IMR-90 (cell line): ENCODE measurements around the gene TRAPPC5. TPM values are rescaled to one million over a fixed set of nuclear protein-coding genes. Genes with fewer than 3 reads are reported as not detected.

Experiments
- ATAC-seq: fragments of 200-7000 bp; cut with Tn5 transposase; 2 replicates; pipeline ENCODE4 v1.9.1; 2020; ENCODE audit warnings: low read depth, mild to moderate bottlenecking, moderate library complexity
- BruUV-seq: library from RNA; stranded (reverse); fragments of 400-500 nt; replicated peaks from 2 replicates; lab custom pipeline; 2021; lab: Mats Ljungman, UMichigan
- CTCF ChIA-PET: fragments of 300-600 bp; formaldehyde crosslinking; extraction: SDS; loops from one replicate; lab custom pipeline; 2021; ENCODE audit warnings: antibody characterized with exemption; lab: Yijun Ruan, JAX
- POLR2A ChIA-PET: fragments of 300-600 bp; sonication (Branson Sonifier 250); formaldehyde crosslinking; loops from one replicate; lab custom pipeline; 2022; ENCODE audit warnings: antibody characterized with exemption; ENCODE audit not compliant: unreplicated experiment; lab: Charles Lee
- DNase-seq: peaks from one replicate; pipeline ENCODE4 v3.0.0; 2013
- H2AFZ ChIP-seq: replicated peaks from 2 replicates; pipeline ENCODE3; 2013; ENCODE audit warnings: low read length, mild to moderate bottlenecking; ENCODE audit not compliant: poor library complexity
- H2AK5ac ChIP-seq: 2 replicates; pipeline ENCODE4 v1.6.1; 2013; ENCODE audit warnings: low read depth, low read length, inconsistent platforms
- H2AK9ac ChIP-seq: replicated peaks from 2 replicates; pipeline ENCODE3; 2013; ENCODE audit warnings: mild to moderate bottlenecking, low read depth, low read length, moderate library complexity; ENCODE audit not compliant: poor library complexity
- H2BK120ac ChIP-seq: 2 replicates; pipeline ENCODE4 v1.6.1; 2013; ENCODE audit warnings: low read depth, low read length, inconsistent platforms
- H2BK15ac ChIP-seq: 3 replicates; pipeline ENCODE4 v1.6.1; 2013; ENCODE audit warnings: low read depth, low read length, inconsistent platforms
- H2BK20ac ChIP-seq: 2 replicates; pipeline ENCODE4 v1.6.1; 2013; ENCODE audit warnings: low read depth, mild to moderate bottlenecking, inconsistent platforms, low read length, moderate library complexity
- H2BK5ac ChIP-seq: 2 replicates; pipeline ENCODE4 v1.6.1; 2013; ENCODE audit warnings: mild to moderate bottlenecking, low read depth, low read length, inconsistent platforms; ENCODE audit not compliant: poor library complexity, severe bottlenecking
- H3K14ac ChIP-seq: replicated peaks from 2 replicates; pipeline ENCODE4 v1.6.1; 2013; ENCODE audit warnings: low read depth, low read length, inconsistent platforms
- H3K18ac ChIP-seq: 2 replicates; pipeline ENCODE4 v1.6.1; 2013; ENCODE audit warnings: low read depth, low read length, control low read depth
- H3K23ac ChIP-seq: 2 replicates; pipeline ENCODE4 v1.6.1; 2013; ENCODE audit warnings: low read depth, low read length, inconsistent platforms
- H3K27ac ChIP-seq: 2 replicates; pipeline ENCODE4 v1.5.1; 2013; ENCODE audit warnings: mild to moderate bottlenecking, control low read depth, low read length; ENCODE audit not compliant: insufficient read depth
- H3K27me3 ChIP-seq: 2 replicates; pipeline ENCODE4 v1.6.1; 2013; ENCODE audit warnings: low read length; ENCODE audit not compliant: control insufficient read depth, insufficient read depth
- H3K36me3 ChIP-seq: 2 replicates; pipeline ENCODE4 v1.6.1; 2013; ENCODE audit warnings: low read length, mixed read lengths; ENCODE audit not compliant: control insufficient read depth, insufficient read depth
- H3K4ac ChIP-seq: 2 replicates; pipeline ENCODE4 v1.6.1; 2013; ENCODE audit warnings: low read depth, low read length, inconsistent platforms
- H3K4me1 ChIP-seq: 2 replicates; pipeline ENCODE4 v1.6.1; 2013; ENCODE audit warnings: low read length, mixed read lengths; ENCODE audit not compliant: control insufficient read depth, insufficient read depth
- H3K4me2 ChIP-seq: 2 replicates; pipeline ENCODE4 v1.6.1; 2013; ENCODE audit warnings: low read depth, mild to moderate bottlenecking, control low read depth, low read length, moderate library complexity
- H3K4me3 ChIP-seq: 2 replicates; pipeline ENCODE4 v1.5.1; 2013; ENCODE audit warnings: low read depth, mild to moderate bottlenecking, control low read depth, low read length, moderate library complexity; ENCODE audit not compliant: insufficient read depth
- H3K56ac ChIP-seq: 2 replicates; pipeline ENCODE4 v1.6.1; 2013; ENCODE audit warnings: low read length, inconsistent platforms; ENCODE audit not compliant: insufficient read depth; ENCODE audit errors: extremely low read depth
- H3K79me1 ChIP-seq, 2 experiments: 2 replicates each; pipeline ENCODE4 v1.6.1; 2013; ENCODE audit warnings: low read length in 2 of 2, inconsistent platforms in 1 of 2, low read depth in 1 of 2
- H3K9ac ChIP-seq: 2 replicates; pipeline ENCODE4 v1.6.1; 2013; ENCODE audit warnings: low read depth, low read length, control low read depth
- H3K9me1 ChIP-seq: 2 replicates; pipeline ENCODE4 v1.6.1; 2013; ENCODE audit warnings: low read length, inconsistent platforms; ENCODE audit not compliant: insufficient read depth
- H3K9me3 ChIP-seq: 2 replicates; pipeline ENCODE4 v1.6.1; 2013; ENCODE audit warnings: low read length; ENCODE audit not compliant: control insufficient read depth, insufficient read depth
- H4K20me1 ChIP-seq: 2 replicates; pipeline ENCODE4 v1.6.1; 2013; ENCODE audit warnings: low read length, inconsistent platforms; ENCODE audit not compliant: insufficient read depth
- H4K5ac ChIP-seq: 2 replicates; pipeline ENCODE4 v1.6.1; 2013; ENCODE audit warnings: mild to moderate bottlenecking, low read depth, low read length, control low read depth
- H4K8ac ChIP-seq, 2 experiments: 2 replicates each; pipeline ENCODE4 v1.6.1; 2013; ENCODE audit warnings: low read depth in 2 of 2, low read length in 2 of 2, control low read depth in 1 of 2, inconsistent platforms in 1 of 2
- H4K91ac ChIP-seq: 2 replicates; pipeline ENCODE4 v1.6.1; 2013; ENCODE audit warnings: low read depth, low read length, inconsistent platforms; ENCODE audit not compliant: insufficient read depth
- CEBPB ChIP-seq: IDR thresholded peaks from 2 replicates; pipeline ENCODE4 v1.6.1; 2012; ENCODE audit warnings: low read depth, low read length, improper control_type of control experiment
- CHD1 ChIP-seq: IDR thresholded peaks from 2 replicates; pipeline ENCODE4 v1.6.1; 2012; ENCODE audit warnings: low read depth, low read length, improper control_type of control experiment
- CTCF ChIP-seq: conservative IDR thresholded peaks from 2 replicates; pipeline ENCODE4 v1.5.1; 2012; ENCODE audit warnings: mild to moderate bottlenecking, low read depth, low read length, improper control_type of control experiment
- ELK1 ChIP-seq: fragments of 150-350 bp; IDR thresholded peaks from 2 replicates; pipeline ENCODE4 v1.6.1; 2016; ENCODE audit warnings: low read depth, mild to moderate bottlenecking, low read length, moderate library complexity, borderline replicate concordance
- FOS ChIP-seq: fragments of 150-350 bp; IDR thresholded peaks from 2 replicates; pipeline ENCODE4 v1.6.1; 2016; ENCODE audit warnings: low read depth, low read length
- MAFK ChIP-seq: IDR thresholded peaks from 2 replicates; pipeline ENCODE4 v1.6.1; 2012; ENCODE audit warnings: low read depth, low read length, improper control_type of control experiment
- MAZ ChIP-seq: IDR thresholded peaks from 2 replicates; pipeline ENCODE4 v1.6.1; 2012; ENCODE audit warnings: low read depth, mild to moderate bottlenecking, low read length, improper control_type of control experiment, moderate library complexity, borderline replicate concordance
- MXI1 ChIP-seq: IDR thresholded peaks from 2 replicates; pipeline ENCODE4 v1.6.1; 2012; ENCODE audit warnings: low read depth, mild to moderate bottlenecking, low read length, moderate library complexity, borderline replicate concordance
- NFE2L2 ChIP-seq: fragments of 150-350 bp; IDR thresholded peaks from 2 replicates; pipeline ENCODE4 v1.6.1; 2016; ENCODE audit warnings: low read depth, mild to moderate bottlenecking, low read length
- POLR2A ChIP-seq: IDR thresholded peaks from 2 replicates; pipeline ENCODE4 v1.6.1; 2012; ENCODE audit warnings: mild to moderate bottlenecking, low read depth, low read length
- RCOR1 ChIP-seq: IDR thresholded peaks from 2 replicates; pipeline ENCODE4 v1.6.1; 2012; ENCODE audit warnings: mild to moderate bottlenecking, low read length, improper control_type of control experiment; ENCODE audit not compliant: insufficient replicate concordance
- RFX5 ChIP-seq: IDR thresholded peaks from 2 replicates; pipeline ENCODE4 v1.8.0; 2012; ENCODE audit warnings: low read depth, mild to moderate bottlenecking, low read length, moderate library complexity
- SMC3 ChIP-seq: fragments of 150-350 bp; IDR thresholded peaks from 2 replicates; pipeline ENCODE4 v1.6.1; 2016; ENCODE audit warnings: low read depth, mild to moderate bottlenecking, antibody characterized with exemption, low read length, moderate library complexity
- USF2 ChIP-seq: fragments of 150-350 bp; IDR thresholded peaks from 2 replicates; pipeline ENCODE4 v1.6.1; 2017; ENCODE audit warnings: mild to moderate bottlenecking, antibody characterized with exemption, low read length, low read depth
- WGBS, 2 experiments: methylation state at CpG; one replicate each; pipeline versions ENCODE4 v1.1.5 to v1.1.7; 2013; ENCODE audit warnings: missing lambda C conversion rate in 2 of 2; ENCODE audit not compliant: insufficient read length in 1 of 2; ENCODE audit errors: extremely low coverage in 2 of 2; 5-methylcytosine and 5-hydroxymethylcytosine counted together
- dilution Hi-C: fragments of 300-500 bp; cut with HindIII; formaldehyde crosslinking; loops from one replicate; pipeline ENCODE4 v1.14.3; 2018; ENCODE audit warnings: low sequenced_read_pairs; ENCODE audit not compliant: unreplicated experiment
- in situ Hi-C: fragments of 300-500 bp; cut with MboI; formaldehyde crosslinking; loops from 3 replicates; pipeline ENCODE4 v1.14.3; 2019; ENCODE audit warnings: low sequenced_read_pairs, inconsistent platforms, mixed read lengths
- intact Hi-C: fragments of 100-400 bp; cut with micrococcal nuclease; formaldehyde crosslinking; loops from 2 replicates; pipeline ENCODE4 v1.10.0; 2022
- polyA plus RNA-seq, 3 experiments: library from polyadenylated mRNA; depleted of rRNA; stranded (reverse); fragments of >200 nt; gene quantifications; 2 replicates each; pipeline ENCODE4 v1.2.3, GENCODE V29; 2012; ENCODE audit warnings: low replicate concordance in 1 of 3
- total RNA-seq: library from RNA; depleted of rRNA; stranded (reverse); fragments of >200 nt; gene quantifications from 2 replicates; pipeline ENCODE4 v1.2.3, GENCODE V29; 2012

TRAPPC5 gene
- total and polyA plus RNA-seq, 2 of the 4 experiments (the other 2 are of a cell fraction) = 54.7 to 109 TPM

GRCh38 chr19:7632340-7633203 is 48.1 kb upstream of the TRAPPC5 start:
- no peak overlapping the region for H4K5ac ChIP-seq
- H3K4me2 ChIP-seq = no peak overlapping the region
- intact Hi-C loops = no loop called here
- H3K9me1 ChIP-seq = peaks cover 8% of the 10 kb centered on the region; the same call in 1 of the 2 replicates
- no peak overlapping the region for H3K27ac ChIP-seq
- no peak overlapping the region for H3K18ac ChIP-seq
- no peak overlapping the region for H3K23ac ChIP-seq
- in situ Hi-C loops = no loop called here
- H2BK120ac ChIP-seq = no peak overlapping the region
- H3K4me1 ChIP-seq = peaks cover 8% of the 10 kb centered on the region; the same call in 1 of the 2 replicates
- peaks cover 0 to 32% of the 10 kb centered on the region in 2 experiments; a peak in 3 of 4 replicates for H3K79me1 ChIP-seq
- peaks cover 14% of the 10 kb centered on the region; the same call in 1 of the 2 replicates for H3K27me3 ChIP-seq
- peaks cover 4% of the 10 kb centered on the region; the same call in 1 of the 2 replicates for H3K36me3 ChIP-seq
- H2BK15ac ChIP-seq = no peak overlapping the region
- no TSS peak for BruUV-seq
- H3K4me3 ChIP-seq = no peak overlapping the region
- dilution Hi-C loops = no loop called here
- H4K91ac ChIP-seq = no peak overlapping the region
- H2AK9ac ChIP-seq = peak overlapping the region; percentile 19
- no peak overlapping the region for H4K8ac ChIP-seq
- no peak overlapping the region for H2BK20ac ChIP-seq
- H4K20me1 ChIP-seq = no peaks in the 10 kb centered on the region
- H3K56ac ChIP-seq = no peak overlapping the region
- ChIA-PET CTCF (no interaction called here), POLR2A (interaction anchor here (0.6 kb wide), 1 partner anchor 65 kb away, joined by 3 read pairs; no protein-coding TSS in a partner anchor)
- DNase-seq (no peak), ATAC-seq (no peak)
- no peaks in the 10 kb centered on the region for H3K9me3 ChIP-seq
- H3K9ac ChIP-seq = no peak overlapping the region
- H2BK5ac ChIP-seq = no peak overlapping the region
- H3K4ac ChIP-seq = no peak overlapping the region
- no peak overlapping the region for H3K14ac ChIP-seq
- H2AFZ ChIP-seq = no peak overlapping the region
- H2AK5ac ChIP-seq = no peak overlapping the region
- WGBS, 2 experiments = 96% methylated on average over 20 of the region's 40 CpGs; no CpG with 5 or more reads in 1 of the 2 experiments
- no peak for TF ChIP-seq RFX5
- TF ChIP-seq MAZ = no peak
- no peak for TF ChIP-seq MXI1
- no peak for TF ChIP-seq MAFK
- no peak for TF ChIP-seq CHD1
- TF ChIP-seq FOS = no peak
- TF ChIP-seq SMC3 = no peak
- TF ChIP-seq CTCF = no peak
- TF ChIP-seq ELK1 = no peak
- TF ChIP-seq CEBPB = no peak
- no peak for TF ChIP-seq NFE2L2
- TF ChIP-seq USF2 = no peak
- no peak for TF ChIP-seq RCOR1
- TF ChIP-seq POLR2A = no peak
